Measurements from ENCODE around the gene NR2C1.

- TF ChIP-seq HDAC6 (IDR thresholded peaks at IDR 0.05; ENCODE audit: low read depth, low read length) (no peak), EP300 (IDR thresholded peaks at IDR 0.05; ENCODE audit: borderline replicate concordance in 1 of 2, low read depth in 2 of 2, low read length in 2 of 2) (no peak), CHD2 (IDR thresholded peaks at IDR 0.05; ENCODE audit: low read length) (no peak), POLR2A (IDR thresholded peaks at IDR 0.05; ENCODE audit: control extremely low read depth in 1 of 2, low read depth in 2 of 2, low read length in 2 of 2) (no peak), ATF3 (IDR thresholded peaks at IDR 0.05; ENCODE audit: insufficient read depth, low read depth, low read length) (no peak), TAF1 (IDR thresholded peaks at IDR 0.05; ENCODE audit: low read depth, low read length) (no peak), GABPA (IDR thresholded peaks at IDR 0.05; ENCODE audit: borderline replicate concordance, insufficient read depth, low read length) (no peak)
These were observed 75.1 kb downstream of the NR2C1 start for GRCh38 chr12:94998326-94998725.
